HFFc6 (cell line): ENCODE measurements around the gene TCEANC2. TPM values are rescaled to one million over a fixed set of nuclear protein-coding genes. Genes with fewer than 3 reads are reported as not detected.

ENCODE experiments used
- DNase-seq: peaks from one replicate; pipeline ENCODE4 v3.0.0-alpha.2; 2018
- H3K27ac Mint-ChIP-seq: 2 replicates; pipeline ENCODE4 v1.8.0; 2020; ENCODE audit warnings: mild to moderate bottlenecking, mixed read lengths
- H3K27me3 Mint-ChIP-seq: 2 replicates; pipeline ENCODE4 v1.8.0; 2021; ENCODE audit warnings: mild to moderate bottlenecking, moderate library complexity, mixed read lengths; ENCODE audit not compliant: insufficient read depth
- H3K36me3 Mint-ChIP-seq: 2 replicates; pipeline ENCODE4 v1.8.0; 2021; ENCODE audit warnings: low read depth, mixed read lengths
- H3K4me1 Mint-ChIP-seq: 2 replicates; pipeline ENCODE4 v1.8.0; 2020; ENCODE audit warnings: low read depth, mixed read lengths
- H3K4me3 Mint-ChIP-seq: 2 replicates; pipeline ENCODE4 v1.8.0; 2020; ENCODE audit warnings: mild to moderate bottlenecking, moderate library complexity, mixed read lengths
- H3K9me3 Mint-ChIP-seq: 2 replicates; pipeline ENCODE4 v1.8.0; 2020; ENCODE audit warnings: mild to moderate bottlenecking, mixed read lengths
- CTCF ChIP-seq: fragments of 200-600 bp; sonication (generic); IDR thresholded peaks from 2 replicates; pipeline ENCODE4 v1.5.0; 2021; ENCODE audit warnings: antibody characterized with exemption, mild to moderate bottlenecking
- total RNA-seq, 6 experiments: library from RNA; stranded (reverse); fragmentation: NEBNext Ultra II Directional; extraction: Animal tissue kit (Norgen Biotek cat#: 25700); gene quantifications; 2 replicates in 1 of 6; 3 replicates in 5 of 6; pipeline ENCODE4 v1.2.3, GENCODE V29; 2021

TCEANC2 gene
- total RNA-seq, 6 experiments from 2014 or later, result 4.2 to 5.5 (median 4.8) TPM

DNA sequence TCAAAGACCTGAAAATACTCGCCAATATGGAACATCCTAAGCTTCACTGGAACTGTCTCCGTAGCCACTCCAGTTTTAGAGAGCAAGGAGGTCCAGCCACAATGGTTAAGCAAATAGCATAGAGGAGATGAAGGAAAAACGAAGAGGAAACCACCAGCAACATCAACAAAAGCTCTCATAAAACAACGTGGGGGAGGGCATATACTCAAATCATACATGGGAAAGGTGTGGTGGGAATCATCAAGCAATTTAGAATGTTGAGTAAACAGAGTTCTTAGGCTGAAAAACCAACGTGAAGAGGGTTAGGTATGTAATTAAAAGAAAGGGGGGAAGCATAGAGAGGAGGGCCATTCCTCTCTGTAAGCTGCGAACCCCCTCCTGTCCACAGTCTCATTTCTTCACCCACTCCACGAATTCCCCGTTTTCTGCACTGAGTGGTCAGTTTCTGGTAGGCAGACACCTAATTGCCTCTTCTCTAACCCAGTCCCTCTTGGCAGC lies 1.4 kb upstream of the TCEANC2 start:
- no peak for TF ChIP-seq CTCF
- no peaks in the 10 kb centered on the region for H3K36me3 Mint-ChIP-seq
- no peak for DNase-seq
- H3K4me1 Mint-ChIP-seq, result peaks cover 34% of the 10 kb centered on the region
- no peaks in the 10 kb centered on the region for H3K9me3 Mint-ChIP-seq
- no peak overlapping the region for H3K27ac Mint-ChIP-seq
- H3K27me3 Mint-ChIP-seq, result no peaks in the 10 kb centered on the region
- H3K4me3 Mint-ChIP-seq, result no peak overlapping the region

DNA sequence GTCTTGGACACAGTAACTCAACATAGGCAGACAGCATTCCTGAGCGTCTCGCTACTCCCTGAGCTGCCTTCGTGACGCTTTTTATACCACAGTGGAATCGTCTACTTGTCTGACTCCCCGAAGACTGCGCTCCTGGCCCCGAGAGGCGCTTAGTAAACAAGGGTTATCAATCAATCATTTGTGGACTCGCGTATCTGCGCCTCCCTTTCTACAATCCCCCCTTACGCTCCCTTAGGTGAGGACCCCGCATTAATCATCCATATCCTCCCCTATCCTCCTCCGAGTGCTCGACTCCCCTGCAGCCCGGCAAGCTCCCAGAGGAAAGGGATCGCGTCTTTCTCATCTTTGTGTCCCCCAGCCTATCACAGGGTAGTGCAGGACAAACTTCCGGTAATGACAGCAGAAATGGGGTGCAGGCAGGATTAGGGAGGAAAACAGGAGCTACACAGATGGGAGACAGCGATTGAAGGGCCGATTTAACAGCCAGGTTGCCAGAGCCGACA lies 926 bp upstream of the TCEANC2 start:
- H3K4me3 Mint-ChIP-seq, result no peak overlapping the region
- no peak overlapping the region for H3K27ac Mint-ChIP-seq
- peak; percentile 63 for DNase-seq
- H3K36me3 Mint-ChIP-seq, result no peaks in the 10 kb centered on the region
- no peaks in the 10 kb centered on the region for H3K9me3 Mint-ChIP-seq
- H3K27me3 Mint-ChIP-seq, result no peaks in the 10 kb centered on the region
- H3K4me1 Mint-ChIP-seq, result peaks cover 29% of the 10 kb centered on the region
- TF ChIP-seq CTCF, result no peak

DNA sequence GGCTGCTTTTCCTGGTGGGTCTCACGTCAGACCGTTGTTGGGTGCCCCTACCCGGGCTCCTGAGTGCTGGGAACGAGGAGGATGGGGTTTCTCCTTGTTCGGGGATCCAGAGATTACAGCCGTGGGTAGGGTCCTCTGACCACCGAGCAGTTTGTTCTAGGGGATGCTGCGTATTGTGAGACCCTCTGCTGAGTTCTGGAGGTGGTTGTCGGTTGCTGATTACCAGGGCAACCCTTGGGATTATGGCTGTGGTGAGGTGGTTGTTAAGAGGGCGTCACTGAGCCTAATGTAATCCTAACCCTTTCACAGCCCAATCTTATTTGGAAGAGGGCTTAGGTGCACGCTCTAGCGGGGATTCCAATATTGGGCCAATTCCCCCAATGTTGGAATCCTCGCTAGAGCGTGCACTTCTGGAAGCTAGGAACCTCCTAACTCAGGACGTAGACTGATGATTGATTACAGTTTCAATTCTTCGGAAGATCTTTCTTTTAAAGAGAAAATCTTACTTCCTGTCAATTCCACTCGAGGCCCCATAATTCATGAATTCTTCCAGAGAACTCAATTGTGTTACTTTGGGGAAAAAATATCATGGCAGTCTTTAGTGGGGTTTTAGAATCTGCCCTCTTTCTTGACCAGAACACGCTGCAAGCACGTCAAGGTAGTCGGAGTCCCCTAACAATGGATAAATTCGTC lies 483 bp downstream of the TCEANC2 start:
- H3K4me3 Mint-ChIP-seq, result no peak overlapping the region
- no peak; the same call in 1 of the 2 replicates for TF ChIP-seq CTCF
- no peak overlapping the region for H3K27ac Mint-ChIP-seq
- H3K27me3 Mint-ChIP-seq, result no peaks in the 10 kb centered on the region
- no peak for DNase-seq
- H3K9me3 Mint-ChIP-seq, result no peaks in the 10 kb centered on the region
- H3K4me1 Mint-ChIP-seq, result peaks cover 15% of the 10 kb centered on the region
- H3K36me3 Mint-ChIP-seq, result no peaks in the 10 kb centered on the region

- TF ChIP-seq CTCF, result no peak
- no peaks in the 10 kb centered on the region for H3K9me3 Mint-ChIP-seq
- H3K27ac Mint-ChIP-seq, result no peak overlapping the region
- H3K4me3 Mint-ChIP-seq, result no peak overlapping the region
- H3K27me3 Mint-ChIP-seq, result no peaks in the 10 kb centered on the region; the same call in 1 of the 2 replicates
- H3K36me3 Mint-ChIP-seq, result no peaks in the 10 kb centered on the region
- peaks cover 13% of the 10 kb centered on the region for H3K4me1 Mint-ChIP-seq
- DNase-seq, result no peak
These were observed 986 bp downstream of the TCEANC2 start for GRCh38 chr1:54054438-54054749.

DNA sequence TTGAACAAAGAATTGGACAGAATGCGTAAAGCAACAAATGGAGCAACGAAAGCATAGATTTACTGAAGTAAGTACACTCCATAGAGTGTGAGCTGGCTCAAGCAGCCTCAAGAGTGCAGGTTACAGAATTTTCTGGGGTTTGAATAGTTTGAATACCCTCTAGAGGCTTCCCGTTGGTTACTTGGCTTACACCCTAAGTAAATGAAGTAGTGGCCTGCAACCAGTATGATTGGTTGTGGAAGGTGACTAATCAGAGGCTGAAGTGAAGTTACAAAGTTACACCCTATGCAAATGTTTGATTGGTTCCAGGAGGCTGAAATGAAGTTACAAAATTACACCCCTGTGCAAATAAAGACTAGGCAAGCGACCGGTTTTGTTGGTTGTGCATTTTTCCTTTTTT lies 10.9 kb downstream of the TCEANC2 start:
- Mint-ChIP-seq H3K27ac (no peak overlapping the region), H3K27me3 (no peaks in the 10 kb centered on the region), H3K4me3 (no peak overlapping the region), H3K36me3 (no peaks in the 10 kb centered on the region), H3K4me1 (no peaks in the 10 kb centered on the region), H3K9me3 (no peaks in the 10 kb centered on the region)
- no peak for TF ChIP-seq CTCF
- no peak for DNase-seq
